ENCODE results near the gene TECPR1. TPM values are rescaled to one million over a fixed set of nuclear protein-coding genes. Genes with fewer than 3 reads are reported as not detected.

TECPR1 gene
- total RNA-seq, 1 experiment from 2014 or later = 21.5 TPM

DNA sequence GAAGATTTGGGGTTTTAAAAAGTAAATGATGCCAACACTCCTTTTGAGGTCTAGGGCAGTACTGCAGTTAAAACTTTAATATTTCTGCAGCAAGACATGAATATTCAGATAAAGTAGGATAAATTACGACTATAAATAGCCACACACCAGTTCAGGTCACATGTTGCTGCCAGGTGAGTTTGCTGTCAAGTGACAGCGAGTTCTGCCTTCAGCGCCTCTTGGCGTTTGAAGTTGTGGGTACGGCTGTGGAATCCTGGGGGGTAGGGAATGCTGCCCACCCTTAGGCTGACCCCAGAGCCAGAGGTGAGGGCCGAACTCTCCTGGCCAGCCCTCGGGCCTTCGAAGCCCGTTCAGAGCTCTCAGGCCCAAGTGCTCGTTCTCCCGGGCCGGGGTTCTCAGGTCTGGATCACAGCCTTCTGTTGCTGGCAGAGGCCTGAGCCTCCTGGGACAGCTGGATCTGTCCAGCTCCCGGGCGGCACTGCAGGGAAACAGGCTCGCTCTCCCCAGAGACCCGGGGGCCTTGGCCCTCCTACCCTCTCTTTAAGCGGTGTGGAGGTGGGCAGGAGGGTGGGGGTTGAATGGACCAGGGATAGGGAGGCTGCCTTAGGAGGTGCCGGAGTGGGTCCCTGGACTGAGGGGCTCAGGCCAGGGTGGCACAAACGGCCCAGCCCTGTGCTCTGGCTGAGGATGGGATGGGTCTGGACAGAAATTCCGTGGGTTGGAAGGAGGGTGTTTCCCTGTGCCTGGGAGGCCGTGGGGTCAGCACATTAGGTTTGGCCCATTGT is 34.9 kb upstream of the TECPR1 start:
- TF ChIP-seq USF2 (CRISPR knock-in tag; IDR thresholded peaks at IDR 0.05) (peak; percentile 16; the same call in 1 of the 2 replicates), NR2C2 (CRISPR knock-in tag; IDR thresholded peaks at IDR 0.05) (no peak)
- H3K27me3 Mint-ChIP-seq (ENCODE audit: low read depth) = no peaks in the 10 kb centered on the region
- peak overlapping the region; percentile 57; the same call in 1 of the 2 replicates for H3K27ac Mint-ChIP-seq
- CTCF ChIA-PET = interaction anchor here (0.6 to 1.7 kb wide), 4 partner anchors 36 to 545 kb away, joined by 3 to 9 read pairs (median 6); partner anchors contain the start of gene BAIAP2L1
- no peaks in the 10 kb centered on the region for H3K9me3 Mint-ChIP-seq
- no peak for DNase-seq (ENCODE audit: low spot score)
- peaks cover 11% of the 10 kb centered on the region; the same call in 1 of the 2 replicates for H3K36me3 Mint-ChIP-seq
- POLR2A ChIA-PET = interaction anchor here (1.6 kb wide), 1 partner anchor 114 kb away, joined by 4 read pairs; the partner anchor contains the start of gene BAIAP2L1
- H3K4me1 Mint-ChIP-seq = peaks cover 41% of the 10 kb centered on the region
- no peak overlapping the region for H3K4me3 Mint-ChIP-seq
- no peak; the same call in none of the 2 replicates for ATAC-seq

DNA sequence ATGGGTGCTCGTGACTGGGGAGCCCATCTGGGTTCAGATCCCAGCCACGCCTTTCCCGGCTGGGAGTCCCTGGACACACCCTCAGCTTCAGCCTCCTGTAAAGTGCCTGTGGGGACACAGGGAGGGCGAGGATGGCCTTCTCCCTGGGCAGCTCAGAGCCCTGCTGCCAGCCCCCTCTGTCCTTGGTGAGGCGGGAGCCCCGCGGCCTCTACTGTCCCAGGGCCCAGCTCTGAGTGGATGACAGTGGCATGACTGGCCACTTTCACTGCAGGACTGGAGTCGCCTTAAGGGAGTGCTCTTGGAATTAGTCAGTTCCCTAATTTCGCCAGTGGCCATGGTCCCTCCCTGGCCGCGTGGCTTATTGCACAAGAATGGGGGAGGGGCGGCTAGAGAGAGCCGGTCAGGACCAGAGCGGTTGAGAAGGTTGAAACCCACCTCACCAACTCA is 34.1 kb upstream of the TECPR1 start:
- ATAC-seq = no peak
- POLR2A ChIA-PET = no interaction called here
- H3K27ac Mint-ChIP-seq = peak overlapping the region; percentile 57; the same call in 1 of the 2 replicates

GRCh38 chr7:98285157-98286092 is 33.4 kb upstream of the TECPR1 start:
- POLR2A ChIA-PET = no interaction called here
- Mint-ChIP-seq H3K4me3 (no peak overlapping the region), H3K4me1 (peaks cover 38% of the 10 kb centered on the region), H3K27me3 (ENCODE audit: low read depth) (no peaks in the 10 kb centered on the region), H3K36me3 (peaks cover 5% of the 10 kb centered on the region; the same call in 1 of the 2 replicates), H3K9me3 (no peaks in the 10 kb centered on the region), H3K27ac (no peak overlapping the region)
- ATAC-seq (no peak), DNase-seq (ENCODE audit: low spot score) (no peak)
- CTCF ChIA-PET = interaction anchor here (1.0 kb wide), 1 partner anchor 38 kb away, joined by 3 read pairs; no protein-coding TSS in a partner anchor
- TF ChIP-seq NFATC4 (CRISPR knock-in tag; IDR thresholded peaks at IDR 0.05) = no peak
- TF ChIP-seq GTF2I (CRISPR knock-in tag; conservative IDR thresholded peaks at IDR 0.05) = no peak
- TF ChIP-seq, protein P1, sequence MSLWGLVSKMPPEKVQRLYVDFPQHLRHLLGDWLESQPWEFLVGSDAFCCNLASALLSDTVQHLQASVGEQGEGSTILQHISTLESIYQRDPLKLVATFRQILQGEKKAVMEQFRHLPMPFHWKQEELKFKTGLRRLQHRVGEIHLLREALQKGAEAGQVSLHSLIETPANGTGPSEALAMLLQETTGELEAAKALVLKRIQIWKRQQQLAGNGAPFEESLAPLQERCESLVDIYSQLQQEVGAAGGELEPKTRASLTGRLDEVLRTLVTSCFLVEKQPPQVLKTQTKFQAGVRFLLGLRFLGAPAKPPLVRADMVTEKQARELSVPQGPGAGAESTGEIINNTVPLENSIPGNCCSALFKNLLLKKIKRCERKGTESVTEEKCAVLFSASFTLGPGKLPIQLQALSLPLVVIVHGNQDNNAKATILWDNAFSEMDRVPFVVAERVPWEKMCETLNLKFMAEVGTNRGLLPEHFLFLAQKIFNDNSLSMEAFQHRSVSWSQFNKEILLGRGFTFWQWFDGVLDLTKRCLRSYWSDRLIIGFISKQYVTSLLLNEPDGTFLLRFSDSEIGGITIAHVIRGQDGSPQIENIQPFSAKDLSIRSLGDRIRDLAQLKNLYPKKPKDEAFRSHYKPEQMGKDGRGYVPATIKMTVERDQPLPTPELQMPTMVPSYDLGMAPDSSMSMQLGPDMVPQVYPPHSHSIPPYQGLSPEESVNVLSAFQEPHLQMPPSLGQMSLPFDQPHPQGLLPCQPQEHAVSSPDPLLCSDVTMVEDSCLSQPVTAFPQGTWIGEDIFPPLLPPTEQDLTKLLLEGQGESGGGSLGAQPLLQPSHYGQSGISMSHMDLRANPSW (CRISPR knock-in tag; conservative IDR thresholded peaks at IDR 0.05; ENCODE audit: low read depth) = no peak
- TF ChIP-seq ETV6 (CRISPR knock-in tag; IDR thresholded peaks at IDR 0.05) = no peak
- no peak for TF ChIP-seq IRF1 (CRISPR knock-in tag; IDR thresholded peaks at IDR 0.05)
- TF ChIP-seq, protein P2, sequence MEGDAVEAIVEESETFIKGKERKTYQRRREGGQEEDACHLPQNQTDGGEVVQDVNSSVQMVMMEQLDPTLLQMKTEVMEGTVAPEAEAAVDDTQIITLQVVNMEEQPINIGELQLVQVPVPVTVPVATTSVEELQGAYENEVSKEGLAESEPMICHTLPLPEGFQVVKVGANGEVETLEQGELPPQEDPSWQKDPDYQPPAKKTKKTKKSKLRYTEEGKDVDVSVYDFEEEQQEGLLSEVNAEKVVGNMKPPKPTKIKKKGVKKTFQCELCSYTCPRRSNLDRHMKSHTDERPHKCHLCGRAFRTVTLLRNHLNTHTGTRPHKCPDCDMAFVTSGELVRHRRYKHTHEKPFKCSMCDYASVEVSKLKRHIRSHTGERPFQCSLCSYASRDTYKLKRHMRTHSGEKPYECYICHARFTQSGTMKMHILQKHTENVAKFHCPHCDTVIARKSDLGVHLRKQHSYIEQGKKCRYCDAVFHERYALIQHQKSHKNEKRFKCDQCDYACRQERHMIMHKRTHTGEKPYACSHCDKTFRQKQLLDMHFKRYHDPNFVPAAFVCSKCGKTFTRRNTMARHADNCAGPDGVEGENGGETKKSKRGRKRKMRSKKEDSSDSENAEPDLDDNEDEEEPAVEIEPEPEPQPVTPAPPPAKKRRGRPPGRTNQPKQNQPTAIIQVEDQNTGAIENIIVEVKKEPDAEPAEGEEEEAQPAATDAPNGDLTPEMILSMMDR (IDR thresholded peaks at IDR 0.05) = no peak
- TF ChIP-seq FOXP4 (CRISPR knock-in tag; IDR thresholded peaks at IDR 0.05) = no peak

More for the DNA sequence above, 34.1 kb upstream of the TECPR1 start:
- Mint-ChIP-seq H3K27me3 (ENCODE audit: low read depth) (no peaks in the 10 kb centered on the region), H3K36me3 (peaks cover 7% of the 10 kb centered on the region; the same call in 1 of the 2 replicates), H3K4me1 (peaks cover 40% of the 10 kb centered on the region), H3K9me3 (no peaks in the 10 kb centered on the region), H3K4me3 (no peak overlapping the region)
- CTCF ChIA-PET = interaction anchor here (1.0 kb wide), 1 partner anchor 37 kb away, joined by 3 read pairs; no protein-coding TSS in a partner anchor
- TF ChIP-seq ZNF281 (CRISPR knock-in tag; IDR thresholded peaks at IDR 0.05) (0 out of 2 replicates have a peak, but pooled peaks have one; percentile 18), GABPB1 (CRISPR knock-in tag; IDR thresholded peaks at IDR 0.05) (no peak), PRRX2 (CRISPR knock-in tag; IDR thresholded peaks at IDR 0.05) (no peak), FOXP1 (CRISPR knock-in tag; IDR thresholded peaks at IDR 0.05; ENCODE audit: borderline replicate concordance) (no peak)
- no peak for DNase-seq (ENCODE audit: low spot score)
